K562 (cell line): Measurements from ENCODE around the gene ICAM3.

Experiments
- SP2 ChIP-seq: IDR thresholded peaks from 2 replicates; pipeline ENCODE4 v1.6.1; 2011; ENCODE audit warnings: mild to moderate bottlenecking, low read depth, low read length, moderate library complexity; ENCODE audit not compliant: poor library complexity, severe bottlenecking; ENCODE audit errors: extremely low read depth
- TEAD1 ChIP-seq, 2 experiments: fragments of 450-650 bp in 1 of 2; sonication (generic) in 1 of 2; formaldehyde crosslinking; IDR thresholded peaks; 2 replicates each; pipeline versions ENCODE4 v1.4.0 to v1.8.0; 2020 to 2022; ENCODE audit warnings: mild to moderate bottlenecking in 2 of 2, missing genetic modification reagents in 1 of 2

GRCh38 chr19:10378124-10378523, 38.7 kb upstream of the ICAM3 start:
- TF ChIP-seq SP2 = no peak
- TF ChIP-seq TEAD1 (CRISPR knock-in tag; IDR thresholded peaks at IDR 0.05) = no peak
